ENCODE data around the gene MRPL2. TPM values are rescaled to one million over a fixed set of nuclear protein-coding genes. Genes with fewer than 3 reads are reported as not detected.
A peak's percentile ranks its signal among the peaks of the same experiment; 100 is the strongest.

Gene MRPL2
- total RNA-seq, 1 donor from 2014 or later = 55.2 TPM

GRCh38 chr6:43101497-43101896, 42.3 kb upstream of the MRPL2 start:
- TF ChIP-seq CTCF (IDR thresholded peaks at IDR 0.05) = no peak
- Mint-ChIP-seq H3K36me3 (ENCODE audit: unreplicated experiment) (no peaks in the 10 kb centered on the region), H3K27ac (ENCODE audit: unreplicated experiment) (no peak overlapping the region), H3K4me3 (ENCODE audit: unreplicated experiment) (no peak overlapping the region), H3K4me1 (ENCODE audit: unreplicated experiment) (peaks cover 25% of the 10 kb centered on the region), H3K9me3 (ENCODE audit: unreplicated experiment) (no peaks in the 10 kb centered on the region), H3K27me3 (ENCODE audit: unreplicated experiment) (no peaks in the 10 kb centered on the region)
- DNase-seq (ENCODE audit: extremely low spot score, unreplicated experiment) = no peak

GRCh38 chr6:43097502-43097901, 38.3 kb upstream of the MRPL2 start:
- H3K4me1 Mint-ChIP-seq (ENCODE audit: unreplicated experiment) = peaks cover 52% of the 10 kb centered on the region
- H3K27ac Mint-ChIP-seq (ENCODE audit: unreplicated experiment) = peak overlapping the region; percentile 83
- no peaks in the 10 kb centered on the region for H3K36me3 Mint-ChIP-seq (ENCODE audit: unreplicated experiment)
- DNase-seq (ENCODE audit: extremely low spot score, unreplicated experiment) = no peak
- TF ChIP-seq CTCF (IDR thresholded peaks at IDR 0.05) = no peak
- H3K9me3 Mint-ChIP-seq (ENCODE audit: unreplicated experiment) = no peaks in the 10 kb centered on the region
- no peaks in the 10 kb centered on the region for H3K27me3 Mint-ChIP-seq (ENCODE audit: unreplicated experiment)
- no peak overlapping the region for H3K4me3 Mint-ChIP-seq (ENCODE audit: unreplicated experiment)

GRCh38 chr6:43097098-43097489, 37.9 kb upstream of the MRPL2 start:
- H3K9me3 Mint-ChIP-seq (ENCODE audit: unreplicated experiment) = no peaks in the 10 kb centered on the region
- peaks cover 54% of the 10 kb centered on the region for H3K4me1 Mint-ChIP-seq (ENCODE audit: unreplicated experiment)
- TF ChIP-seq CTCF (IDR thresholded peaks at IDR 0.05) = peak; percentile 28
- H3K27me3 Mint-ChIP-seq (ENCODE audit: unreplicated experiment) = no peaks in the 10 kb centered on the region
- H3K27ac Mint-ChIP-seq (ENCODE audit: unreplicated experiment) = peak overlapping the region; percentile 83
- H3K4me3 Mint-ChIP-seq (ENCODE audit: unreplicated experiment) = no peak overlapping the region
- H3K36me3 Mint-ChIP-seq (ENCODE audit: unreplicated experiment) = no peaks in the 10 kb centered on the region
- no peak for DNase-seq (ENCODE audit: extremely low spot score, unreplicated experiment)

GRCh38 chr6:43096451-43097097, 37.3 kb upstream of the MRPL2 start:
- no peak for DNase-seq (ENCODE audit: extremely low spot score, unreplicated experiment)
- Mint-ChIP-seq H3K4me1 (ENCODE audit: unreplicated experiment) (peaks cover 55% of the 10 kb centered on the region), H3K4me3 (ENCODE audit: unreplicated experiment) (no peak overlapping the region), H3K36me3 (ENCODE audit: unreplicated experiment) (no peaks in the 10 kb centered on the region), H3K27me3 (ENCODE audit: unreplicated experiment) (no peaks in the 10 kb centered on the region), H3K9me3 (ENCODE audit: unreplicated experiment) (no peaks in the 10 kb centered on the region), H3K27ac (ENCODE audit: unreplicated experiment) (peak overlapping the region; percentile 83)
- no peak for TF ChIP-seq CTCF (IDR thresholded peaks at IDR 0.05)

GRCh38 chr6:43095939-43096338, 36.7 kb upstream of the MRPL2 start:
- Mint-ChIP-seq H3K4me3 (ENCODE audit: unreplicated experiment) (no peak overlapping the region), H3K27me3 (ENCODE audit: unreplicated experiment) (no peaks in the 10 kb centered on the region), H3K9me3 (ENCODE audit: unreplicated experiment) (no peaks in the 10 kb centered on the region), H3K36me3 (ENCODE audit: unreplicated experiment) (no peaks in the 10 kb centered on the region), H3K4me1 (ENCODE audit: unreplicated experiment) (peaks cover 56% of the 10 kb centered on the region), H3K27ac (ENCODE audit: unreplicated experiment) (peak overlapping the region; percentile 83)
- DNase-seq (ENCODE audit: extremely low spot score, unreplicated experiment) = no peak
- TF ChIP-seq CTCF (IDR thresholded peaks at IDR 0.05) = no peak
